GM12865 (cell line): ENCODE results near the gene GSTCD.

ENCODE experiments used
- DNase-seq: peaks from one replicate; pipeline ENCODE4 v3.0.0; 2010; ENCODE audit warnings: low read depth
- H3K4me3 ChIP-seq: 2 replicates; pipeline ENCODE4 v1.5.1; 2011; ENCODE audit warnings: mild to moderate bottlenecking, low read depth, low read length, control low read depth
- TF ChIP-seq, protein P1 (sequence below): IDR thresholded peaks from 2 replicates; pipeline ENCODE4 v1.5.1; 2011; ENCODE audit warnings: low read length, control low read depth, low read depth, inconsistent platforms; ENCODE audit not compliant: insufficient read depth; ENCODE audit errors: missing control alignments

GSTCD gene

GRCh38 chr4:105808030-105808749 lies 99.6 kb downstream of the GSTCD start:
- TF ChIP-seq, protein P1, sequence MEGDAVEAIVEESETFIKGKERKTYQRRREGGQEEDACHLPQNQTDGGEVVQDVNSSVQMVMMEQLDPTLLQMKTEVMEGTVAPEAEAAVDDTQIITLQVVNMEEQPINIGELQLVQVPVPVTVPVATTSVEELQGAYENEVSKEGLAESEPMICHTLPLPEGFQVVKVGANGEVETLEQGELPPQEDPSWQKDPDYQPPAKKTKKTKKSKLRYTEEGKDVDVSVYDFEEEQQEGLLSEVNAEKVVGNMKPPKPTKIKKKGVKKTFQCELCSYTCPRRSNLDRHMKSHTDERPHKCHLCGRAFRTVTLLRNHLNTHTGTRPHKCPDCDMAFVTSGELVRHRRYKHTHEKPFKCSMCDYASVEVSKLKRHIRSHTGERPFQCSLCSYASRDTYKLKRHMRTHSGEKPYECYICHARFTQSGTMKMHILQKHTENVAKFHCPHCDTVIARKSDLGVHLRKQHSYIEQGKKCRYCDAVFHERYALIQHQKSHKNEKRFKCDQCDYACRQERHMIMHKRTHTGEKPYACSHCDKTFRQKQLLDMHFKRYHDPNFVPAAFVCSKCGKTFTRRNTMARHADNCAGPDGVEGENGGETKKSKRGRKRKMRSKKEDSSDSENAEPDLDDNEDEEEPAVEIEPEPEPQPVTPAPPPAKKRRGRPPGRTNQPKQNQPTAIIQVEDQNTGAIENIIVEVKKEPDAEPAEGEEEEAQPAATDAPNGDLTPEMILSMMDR, result no peak
- no peak overlapping the region for H3K4me3 ChIP-seq
- DNase-seq, result no peak

- no peak for DNase-seq
- TF ChIP-seq, protein P1, result no peak
- no peak overlapping the region for H3K4me3 ChIP-seq
Measured at GRCh38 chr4:105808750-105809041, 100.1 kb downstream of the GSTCD start.

DNA sequence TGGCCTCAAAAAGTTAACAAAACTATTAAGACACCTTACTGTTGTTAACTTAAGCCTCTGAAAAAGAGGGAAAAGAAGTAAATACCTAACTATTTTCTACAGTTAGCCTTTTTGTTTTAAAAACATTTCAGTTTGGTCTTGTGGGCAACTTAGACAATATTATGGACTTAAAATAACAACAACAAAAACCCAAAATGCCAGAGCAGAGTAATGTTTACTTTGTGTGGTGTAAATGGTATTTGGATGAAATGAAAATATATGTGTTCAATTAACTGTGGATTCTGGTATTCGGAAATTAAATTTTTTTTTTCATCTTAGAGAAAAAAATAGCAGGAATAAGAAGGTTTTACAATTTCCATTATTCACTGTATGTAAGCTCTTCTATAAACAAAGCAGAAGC lies 107.1 kb downstream of the GSTCD start:
- TF ChIP-seq, protein P1, result no peak
- H3K4me3 ChIP-seq, result no peak overlapping the region
- DNase-seq, result no peak

DNA sequence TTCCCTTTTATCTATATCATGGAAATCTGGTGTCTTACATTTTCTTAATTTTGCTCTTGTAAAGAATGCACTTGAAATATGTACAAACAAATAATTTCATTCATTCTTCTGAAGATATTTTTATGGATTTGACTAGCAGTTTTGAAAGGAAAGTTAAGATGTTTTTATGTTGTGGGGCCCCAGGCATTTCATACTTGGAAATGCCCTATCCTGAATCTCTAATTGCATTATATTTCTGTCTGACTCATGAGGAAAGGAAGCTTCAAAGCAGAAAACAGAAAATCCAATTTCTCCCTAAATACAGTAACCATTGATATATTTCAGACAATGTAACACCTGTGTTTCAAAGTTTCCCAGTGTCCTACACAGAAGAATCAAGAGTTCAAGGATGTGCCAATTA lies 113.5 kb downstream of the GSTCD start:
- no peak for DNase-seq
- TF ChIP-seq, protein P1, result no peak
- no peak overlapping the region for H3K4me3 ChIP-seq

DNA sequence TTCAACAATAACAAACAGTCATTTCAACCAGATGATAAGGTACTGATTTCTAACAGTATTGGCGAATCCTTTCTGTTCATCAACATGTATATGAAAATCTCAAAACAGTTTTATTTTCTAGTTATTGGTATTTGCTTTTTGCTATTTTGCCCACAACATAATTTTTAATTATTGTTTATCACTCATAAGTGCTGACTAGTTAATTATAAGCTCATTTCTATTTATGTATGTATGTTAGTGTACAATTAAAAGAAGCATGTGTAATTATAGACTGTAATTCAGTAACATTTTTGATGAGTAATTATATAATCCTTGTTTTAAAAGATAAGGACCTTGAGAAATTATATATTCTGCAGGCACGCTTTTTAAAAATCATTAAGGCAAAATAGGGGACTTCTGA lies 119.5 kb downstream of the GSTCD start:
- no peak for DNase-seq
- no peak overlapping the region for H3K4me3 ChIP-seq
- TF ChIP-seq, protein P1, result no peak

DNA sequence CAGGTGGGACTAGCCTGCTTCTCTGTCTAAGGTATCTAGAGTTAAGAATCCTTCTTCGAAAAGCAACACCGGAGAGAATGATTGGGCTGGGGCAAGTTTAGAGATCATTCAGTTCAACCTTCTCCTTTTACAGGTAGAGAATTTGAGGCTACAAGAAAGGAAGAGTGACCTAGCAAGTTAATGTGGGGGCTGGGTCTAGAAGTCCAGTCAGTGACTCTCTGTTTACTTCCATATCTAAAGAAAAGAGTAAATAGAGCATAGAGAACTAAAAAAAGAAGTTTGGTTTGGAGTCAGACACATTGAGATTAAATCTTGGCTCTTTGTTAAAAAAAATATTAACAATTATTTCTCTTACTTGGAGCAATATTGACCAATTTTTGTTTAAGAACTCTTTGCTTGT lies 122.6 kb downstream of the GSTCD start:
- no peak overlapping the region for H3K4me3 ChIP-seq
- DNase-seq, result no peak
- TF ChIP-seq, protein P1, result no peak

GRCh38 chr4:105835177-105835576 lies 126.6 kb downstream of the GSTCD start:
- DNase-seq, result no peak
- H3K4me3 ChIP-seq, result no peak overlapping the region
- TF ChIP-seq, protein P1, result no peak
